Stimulated activated CD4-positive, alpha-beta T cell treated with anti-CD3 and anti-CD28 coated beads, Interleukin-1b, Interleukin-23, amount 100 ng/mL, for 1 hour (primary cell): Measurements from ENCODE around the gene COL8A1.

Experiments used
- DNase-seq, 2 donors: peaks; one replicate each; pipeline ENCODE4 v3.0.0-alpha.2; 2020; ENCODE audit warnings: low read depth in 2 of 2

Gene COL8A1

DNA sequence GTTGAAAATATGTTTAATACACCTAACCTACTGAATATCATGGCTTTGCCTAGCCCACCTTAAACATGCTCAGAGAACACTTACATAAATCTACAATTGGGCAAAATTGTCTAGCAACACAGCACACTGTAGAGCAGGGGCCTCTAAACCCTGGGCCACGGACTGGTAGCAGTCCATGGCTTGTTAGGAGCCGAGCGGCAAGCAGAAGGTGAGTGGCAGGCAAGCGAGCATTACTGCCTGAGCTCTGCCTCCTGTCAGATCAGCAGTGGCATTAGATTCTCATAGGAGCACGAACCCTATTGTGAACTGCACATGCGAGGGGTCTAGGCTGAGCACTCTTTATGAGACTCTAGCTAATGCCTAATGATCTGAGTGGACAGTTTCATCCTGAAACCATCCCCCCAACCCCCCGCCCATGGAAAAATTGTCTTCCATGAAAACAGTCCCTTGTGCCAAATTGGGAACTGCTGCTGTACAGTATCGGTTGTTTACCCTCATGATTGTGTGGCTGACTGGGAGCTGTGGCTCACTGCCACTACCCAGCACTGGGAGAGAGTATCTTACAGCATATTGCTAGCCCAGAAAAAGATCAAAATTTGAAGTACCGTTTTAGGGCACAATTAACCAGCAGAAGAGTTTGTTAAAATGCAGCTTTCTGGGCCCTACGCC, 205.3 kb downstream of the COL8A1 start:
- no peak for DNase-seq

DNA sequence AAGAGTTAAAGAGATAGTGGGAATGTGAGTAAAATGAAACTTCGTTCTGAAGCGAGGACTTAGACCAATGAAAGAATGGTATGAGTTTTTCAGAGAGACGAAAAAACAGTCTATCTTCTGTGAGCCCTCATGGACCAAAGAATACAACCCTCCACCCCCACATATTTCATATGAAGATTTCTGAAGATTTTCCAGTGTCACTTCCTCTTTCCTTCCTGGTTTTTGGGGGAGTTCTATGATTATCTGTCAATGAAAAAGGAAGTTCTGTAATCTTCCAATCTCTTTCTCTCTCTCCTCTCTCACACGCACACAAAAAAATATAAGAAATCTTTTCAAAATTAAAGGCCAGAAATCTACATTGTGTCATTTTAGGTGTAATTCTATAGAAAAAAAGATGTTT, 206.9 kb downstream of the COL8A1 start:
- no peak for DNase-seq

DNA sequence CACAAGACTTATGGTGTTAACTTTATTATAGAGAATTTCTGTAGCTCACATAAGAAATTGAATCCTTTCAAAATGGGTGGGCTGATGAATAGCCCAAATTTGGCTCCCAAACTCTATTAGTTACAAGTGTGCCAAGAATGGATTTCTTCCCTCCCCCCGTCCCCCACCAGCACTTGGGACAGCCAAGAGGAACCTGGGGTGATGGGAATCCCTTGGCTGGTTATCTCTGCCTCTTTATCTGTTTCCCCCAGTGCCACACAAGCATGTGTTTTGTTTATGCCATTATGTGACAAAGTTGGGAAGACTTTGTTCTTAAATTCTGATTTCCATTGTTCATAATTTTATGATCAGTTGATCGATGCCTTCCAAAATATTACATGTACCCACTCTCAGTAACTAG, 207.6 kb downstream of the COL8A1 start:
- DNase-seq: no peak

DNA sequence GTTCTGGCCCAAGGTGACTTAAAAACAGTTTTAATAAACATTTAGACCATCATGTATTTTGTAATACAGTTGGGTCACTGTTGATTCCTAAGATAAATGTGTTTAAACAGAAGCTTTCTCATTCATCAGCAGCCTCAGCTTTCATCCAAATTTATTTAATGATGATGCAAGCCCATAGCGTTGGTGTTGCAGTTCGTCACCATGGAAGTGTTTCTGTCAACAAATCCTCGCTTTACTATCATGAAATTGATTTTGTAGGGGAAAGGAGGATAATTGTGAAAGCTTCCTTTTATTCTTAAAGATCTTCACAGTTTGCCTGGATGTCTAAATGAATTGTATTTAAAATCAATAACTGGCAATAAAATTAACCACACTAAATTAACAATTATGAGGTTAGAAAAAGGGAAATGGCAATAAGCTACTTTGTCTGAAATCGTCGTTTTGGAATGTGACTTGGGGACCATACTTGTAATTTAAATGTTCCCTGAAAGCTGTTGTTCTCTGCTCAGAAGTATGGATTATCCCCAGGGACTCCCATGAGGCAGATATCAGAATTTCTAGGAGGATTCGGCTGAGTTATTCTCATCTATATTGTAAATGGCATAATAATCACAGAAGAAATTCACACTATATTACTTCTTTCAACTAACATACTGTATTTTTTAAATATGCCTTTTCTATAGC, 208.2 kb downstream of the COL8A1 start:
- no peak for DNase-seq

DNA sequence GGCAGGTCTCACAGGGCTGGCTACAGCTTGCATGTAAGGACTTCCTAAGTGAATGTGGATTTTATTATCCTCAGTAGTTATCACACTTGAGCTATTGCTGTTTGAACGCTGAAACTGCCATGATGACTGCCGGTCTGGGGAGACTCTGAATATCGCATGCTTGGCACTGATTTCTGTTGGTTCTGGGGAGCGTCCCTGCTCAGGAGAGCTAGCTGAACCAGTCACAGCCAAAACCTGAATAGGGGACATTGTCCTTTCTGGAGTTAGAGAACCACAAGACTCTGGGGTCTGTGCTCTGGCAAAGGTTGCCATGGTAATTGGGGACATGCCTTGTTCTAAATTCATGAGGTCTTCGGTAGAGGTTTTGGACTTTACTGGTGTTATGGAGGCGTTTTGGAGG, 210.0 kb downstream of the COL8A1 start:
- DNase-seq: no peak
